Fibroblast of gingiva (primary cell): ENCODE data around the gene TRHDE.
A peak's percentile ranks its signal among the peaks of the same experiment; 100 is the strongest.
"Not testable (repeated sequence)": the region's sequence is repeated elsewhere in the genome, so short reads cannot be mapped to it uniquely, and the experiment has no call there.

Experiments used
- DNase-seq: peaks from one replicate; pipeline ENCODE4 v3.0.0-alpha.2; 2011; ENCODE audit warnings: low read depth

The TRHDE gene

DNA sequence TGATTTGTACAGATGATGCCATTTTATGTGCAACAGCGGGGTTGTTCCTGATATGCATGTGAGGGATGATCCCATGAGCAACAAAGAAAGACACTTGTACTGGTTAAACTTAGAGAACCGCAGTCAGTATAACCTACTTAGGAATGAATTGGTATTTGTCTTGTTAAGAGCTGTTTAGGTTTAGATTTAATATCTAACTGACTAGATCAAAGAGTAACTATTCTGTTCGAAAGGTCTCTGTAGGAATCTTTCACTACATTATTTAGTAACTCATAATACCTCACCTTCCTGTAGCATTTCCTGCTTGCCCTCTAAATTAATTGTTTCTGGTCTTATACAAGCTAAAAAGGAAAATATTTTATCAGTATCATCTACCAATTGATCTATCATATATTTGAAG, 350.4 kb downstream of the TRHDE start:
- no peak for DNase-seq

DNA sequence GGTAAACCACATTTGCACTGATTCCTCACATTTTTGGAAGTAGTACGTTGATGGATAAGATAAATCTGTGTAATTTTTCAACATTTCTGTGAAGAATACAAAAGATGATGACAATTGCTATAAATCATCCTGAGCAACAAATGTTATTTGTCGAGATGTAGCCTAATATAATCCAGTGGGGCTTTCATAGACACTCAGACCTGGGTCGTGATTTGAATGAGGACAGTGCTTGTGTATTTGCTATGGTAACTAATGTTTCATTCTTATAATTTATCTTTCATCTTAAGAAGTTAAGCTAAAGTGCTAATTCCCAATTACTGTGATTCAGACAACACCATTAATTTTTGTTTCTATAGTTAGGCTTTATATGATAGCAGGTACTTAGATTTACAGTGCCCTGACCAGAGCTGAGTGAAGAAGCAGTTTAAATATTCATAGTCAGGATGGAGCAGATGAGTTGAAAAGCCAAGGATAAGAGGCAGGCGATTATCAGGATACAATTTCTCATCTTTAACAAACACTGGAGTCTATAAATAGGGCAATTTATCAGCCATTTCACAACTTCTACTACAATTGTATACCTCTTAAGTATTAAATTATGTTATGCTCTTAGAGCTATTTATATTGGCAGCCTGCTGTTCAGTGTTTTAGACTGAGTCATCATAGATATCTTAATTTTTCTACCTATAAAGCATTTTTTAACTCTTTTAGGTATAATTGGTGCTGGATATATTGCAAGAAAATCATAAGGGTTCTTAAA, 359.9 kb downstream of the TRHDE start:
- DNase-seq = peak; percentile 1

DNA sequence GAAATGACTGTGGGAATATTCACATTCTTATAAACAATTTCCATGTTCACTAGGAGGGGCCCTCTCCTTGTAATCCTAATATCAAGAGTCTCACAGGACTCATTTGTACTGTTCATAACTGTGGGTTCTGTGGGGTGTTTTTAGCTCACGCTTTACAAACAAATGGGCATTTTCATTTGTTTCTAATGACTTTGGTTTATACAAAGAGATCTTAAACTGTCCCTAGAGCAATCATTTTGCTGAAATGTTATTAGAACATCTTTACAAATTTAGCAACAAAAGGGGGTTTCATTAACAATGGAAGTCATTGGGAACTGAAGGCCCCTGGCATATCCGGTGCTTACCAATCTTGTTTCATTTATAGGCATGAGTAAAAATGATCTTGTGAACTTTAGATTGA, 370.5 kb downstream of the TRHDE start:
- DNase-seq = no peak

DNA sequence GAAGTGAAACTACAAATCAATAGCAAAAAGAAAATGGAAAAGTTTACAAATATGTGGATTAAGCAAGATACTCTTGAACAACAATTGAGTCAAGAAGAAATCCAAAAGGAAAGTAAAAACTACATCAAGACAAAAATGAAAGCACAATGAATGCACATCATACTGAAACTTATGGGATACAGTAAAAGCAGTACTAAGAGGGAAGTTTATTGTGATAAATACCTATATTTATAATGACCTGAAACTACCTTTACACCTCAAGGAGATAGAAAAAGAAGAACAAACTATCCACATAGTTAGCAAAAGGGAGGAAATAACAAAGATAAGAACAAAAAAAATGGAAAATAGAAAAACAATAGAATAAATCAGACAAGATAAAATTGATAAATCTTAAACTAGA, 375.0 kb downstream of the TRHDE start:
- no peak for DNase-seq

DNA sequence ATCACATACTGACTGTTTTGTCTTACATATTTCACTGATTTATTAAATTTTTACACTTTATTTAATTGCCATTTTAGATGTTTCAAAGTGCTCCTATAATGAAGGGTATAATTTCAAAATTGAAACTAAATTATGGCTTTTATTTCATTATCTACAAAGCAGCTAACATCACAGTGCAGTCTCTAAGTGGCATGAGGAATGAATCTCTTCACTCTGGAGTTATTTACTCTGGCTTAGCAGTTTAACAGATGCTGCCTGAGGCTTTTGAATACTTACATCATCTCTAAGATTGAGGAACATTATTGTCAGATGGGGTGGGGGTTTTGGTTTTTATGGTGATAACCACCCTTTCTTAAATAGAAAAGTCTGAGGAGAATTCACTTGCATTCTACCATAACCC, 386.4 kb downstream of the TRHDE start:
- no peak for DNase-seq

DNA sequence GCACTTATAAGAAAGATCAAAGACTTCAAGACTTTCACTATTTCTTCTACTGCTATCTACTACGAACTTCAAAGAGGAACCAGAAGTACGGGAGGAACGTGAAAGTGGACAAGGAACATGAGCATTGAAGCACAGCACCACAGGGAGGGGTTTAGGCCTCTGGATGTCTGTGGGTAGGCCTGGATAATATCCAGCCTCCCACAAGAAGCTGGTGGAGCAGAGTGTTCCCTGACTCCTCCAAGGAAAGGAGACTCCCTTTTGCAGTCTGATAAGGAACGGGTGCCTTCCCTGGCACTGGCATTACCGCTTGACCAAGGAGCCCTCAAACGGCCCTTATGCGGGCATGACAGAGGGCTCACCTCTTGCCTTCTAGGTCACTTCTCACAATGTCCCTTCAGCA, 388.0 kb downstream of the TRHDE start:
- not testable (repeated sequence) for DNase-seq

DNA sequence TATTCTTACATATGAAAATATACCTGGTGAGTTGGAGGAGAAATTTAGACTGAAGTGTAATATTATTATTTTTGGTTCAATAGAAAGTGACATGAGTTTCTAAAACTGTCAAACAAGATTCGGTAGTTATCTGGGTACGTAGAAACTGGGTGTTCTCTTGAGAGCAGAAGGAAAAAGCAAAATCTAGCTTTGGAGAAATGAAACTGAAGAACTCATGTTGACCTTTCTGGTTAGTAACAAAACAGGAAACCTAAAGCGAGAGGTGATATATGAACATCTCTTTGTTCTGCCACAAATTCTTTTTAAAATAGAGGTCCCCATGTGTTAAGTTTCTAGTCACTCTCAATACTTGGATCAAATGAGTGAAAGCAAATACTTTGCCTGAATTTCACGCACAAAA, 401.7 kb downstream of the TRHDE start:
- DNase-seq = no peak

DNA sequence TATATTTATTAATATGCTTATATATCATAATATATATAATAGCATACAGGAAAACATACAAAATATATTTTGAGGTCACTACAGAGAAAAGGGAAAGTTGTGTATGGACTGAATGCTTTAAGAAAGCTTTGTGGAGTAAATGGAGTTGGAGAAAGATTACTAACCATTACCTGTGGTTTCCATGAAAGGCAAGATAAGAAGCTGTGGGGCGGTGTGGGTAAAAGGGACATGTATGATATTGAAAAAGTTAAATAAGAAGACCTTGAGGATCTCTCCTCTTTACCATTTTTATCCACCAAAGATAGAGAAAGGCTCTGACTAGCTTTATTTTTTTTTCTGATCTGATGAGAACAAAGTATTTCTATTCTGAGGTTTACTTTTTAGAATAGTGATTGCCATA, 404.4 kb downstream of the TRHDE start:
- no peak for DNase-seq

DNA sequence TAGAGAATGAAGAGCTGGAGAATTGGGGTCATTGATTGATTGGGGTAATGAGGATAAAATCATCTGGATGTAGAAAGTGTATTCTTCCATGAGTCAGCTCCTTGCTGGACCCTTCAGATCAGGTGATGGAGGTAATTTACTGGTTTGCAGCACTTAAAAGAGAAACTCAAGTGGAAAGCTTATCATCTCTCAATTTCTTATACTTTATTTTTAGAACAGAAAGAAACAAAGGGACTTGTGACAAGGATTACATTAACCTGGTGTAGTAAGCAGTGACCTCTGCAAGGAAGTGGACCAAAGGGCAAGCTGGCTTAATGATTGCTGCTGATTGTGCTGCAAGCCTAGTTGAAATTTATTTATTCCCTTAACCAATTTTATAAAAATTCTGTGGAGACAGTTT, 405.0 kb downstream of the TRHDE start:
- no peak for DNase-seq

DNA sequence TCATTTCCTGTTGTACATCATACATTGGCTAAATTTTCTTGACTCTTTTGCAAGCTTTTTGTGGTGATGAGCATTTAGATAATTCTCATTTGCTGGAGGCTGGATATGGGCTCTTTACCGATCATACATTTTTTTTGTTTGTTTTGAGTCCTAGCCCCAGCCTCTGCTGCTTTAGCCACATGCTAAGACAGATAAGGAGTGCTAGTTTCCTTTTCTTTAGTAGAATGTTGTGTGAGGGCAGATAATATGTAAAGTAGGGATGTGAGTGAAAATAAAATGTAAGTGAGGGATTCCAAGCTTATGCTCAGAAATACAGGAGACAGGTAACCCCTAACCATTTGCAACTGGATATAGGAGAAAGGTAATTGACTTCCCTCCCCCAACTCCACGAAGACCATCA, 405.7 kb downstream of the TRHDE start:
- no peak for DNase-seq

DNA sequence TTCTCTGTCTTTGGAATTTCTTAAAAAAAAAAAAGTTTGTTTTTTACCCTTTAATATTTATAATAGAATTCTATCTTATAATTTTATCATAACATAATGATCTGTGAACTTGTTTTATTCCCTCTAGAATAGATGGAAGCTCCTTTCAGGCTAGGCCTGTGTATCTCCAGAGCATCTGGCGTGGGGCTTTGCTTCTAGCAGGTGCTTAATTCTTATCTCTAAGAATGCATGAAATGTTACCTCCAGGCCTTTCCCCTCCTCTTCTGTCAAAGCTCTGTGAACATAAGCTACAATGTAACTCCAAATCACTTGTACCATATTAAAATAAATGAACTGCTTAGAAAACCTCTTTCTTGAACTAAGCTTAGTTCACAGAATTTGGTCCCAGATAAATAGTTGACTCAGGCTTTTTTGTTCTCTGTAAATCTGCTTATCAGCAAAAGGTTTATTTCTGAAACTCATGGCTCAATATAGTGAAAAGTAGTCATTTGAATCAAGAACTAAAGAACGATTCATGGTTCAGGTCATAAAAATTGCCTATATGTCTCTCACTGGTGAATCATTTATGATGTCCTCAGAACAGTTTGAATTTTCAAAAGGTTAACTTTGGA, 407.1 kb downstream of the TRHDE start:
- no peak for DNase-seq

DNA sequence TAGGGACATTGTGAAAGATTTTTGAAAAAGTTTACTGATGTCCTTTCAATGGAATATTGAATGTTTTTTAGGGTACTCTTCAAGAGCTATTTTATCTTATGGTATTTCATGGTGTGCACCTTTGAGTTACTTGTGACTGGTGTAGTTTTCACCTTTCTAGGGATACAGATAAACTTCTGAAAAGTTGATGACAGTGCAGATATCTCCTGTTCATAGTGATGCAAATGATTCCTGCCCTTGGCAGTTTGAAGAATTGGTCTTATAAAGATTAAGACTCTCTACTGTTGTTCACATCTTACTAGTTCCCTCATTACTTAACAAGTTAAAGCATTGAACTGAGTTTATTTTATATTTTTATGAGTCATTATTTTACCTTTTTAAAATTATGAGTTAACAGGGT, 408.9 kb downstream of the TRHDE start:
- DNase-seq = no peak

DNA sequence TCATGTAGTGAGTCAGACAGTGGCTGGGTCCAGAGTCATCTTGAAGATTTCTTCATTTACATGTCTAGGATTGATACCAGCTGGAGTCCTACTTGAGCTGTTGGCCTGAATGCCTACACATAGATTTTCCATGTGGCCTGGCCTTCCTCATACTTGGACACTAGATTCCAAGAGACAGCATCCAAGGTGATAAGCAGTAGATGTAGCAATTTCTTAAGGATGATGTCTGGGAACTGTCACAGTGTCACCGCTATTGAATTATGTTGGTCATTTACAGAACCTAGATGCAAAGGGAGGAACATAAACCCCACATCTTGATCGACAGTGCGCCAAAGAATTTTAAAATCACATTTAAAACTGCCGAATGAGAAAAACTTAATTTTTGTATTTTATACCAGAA, 412.3 kb downstream of the TRHDE start:
- no peak for DNase-seq

DNA sequence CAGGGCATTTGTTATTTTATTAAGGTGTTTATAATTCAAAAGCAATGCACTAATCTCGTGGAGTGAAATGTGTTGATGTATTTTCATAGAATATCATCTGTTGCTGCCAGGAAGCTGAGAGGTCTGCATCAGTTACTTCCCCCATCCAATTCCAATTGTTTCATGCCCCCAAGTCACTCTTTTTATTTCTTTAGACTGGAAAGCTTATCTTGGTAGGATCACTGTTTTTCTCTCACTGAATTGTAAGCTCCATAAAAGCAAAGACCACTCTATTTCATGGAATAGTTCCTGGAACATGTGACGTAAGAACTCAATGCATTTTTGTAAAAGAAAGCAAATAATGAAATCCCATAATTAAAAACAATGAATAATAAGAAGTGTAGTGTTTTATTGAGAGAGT, 420.2 kb downstream of the TRHDE start:
- no peak for DNase-seq

DNA sequence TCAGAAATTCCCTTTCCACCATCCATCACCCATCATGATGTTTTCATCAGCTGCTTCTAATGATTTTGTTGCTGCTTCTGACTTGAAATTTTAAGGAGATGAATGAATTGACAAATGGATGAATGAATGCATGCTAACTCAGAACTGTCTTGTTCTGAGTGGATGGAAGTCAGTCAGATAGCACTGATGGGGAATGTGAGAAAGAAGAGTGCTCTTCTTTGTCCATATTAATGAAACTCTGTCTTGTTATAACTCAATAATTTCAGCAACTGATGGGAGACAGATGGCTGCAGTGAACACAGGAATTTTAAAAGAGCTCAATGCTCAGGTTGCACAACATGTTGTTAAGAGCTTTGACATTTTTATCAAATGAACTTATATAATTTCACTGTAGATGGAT, 422.0 kb downstream of the TRHDE start:
- no peak for DNase-seq

DNA sequence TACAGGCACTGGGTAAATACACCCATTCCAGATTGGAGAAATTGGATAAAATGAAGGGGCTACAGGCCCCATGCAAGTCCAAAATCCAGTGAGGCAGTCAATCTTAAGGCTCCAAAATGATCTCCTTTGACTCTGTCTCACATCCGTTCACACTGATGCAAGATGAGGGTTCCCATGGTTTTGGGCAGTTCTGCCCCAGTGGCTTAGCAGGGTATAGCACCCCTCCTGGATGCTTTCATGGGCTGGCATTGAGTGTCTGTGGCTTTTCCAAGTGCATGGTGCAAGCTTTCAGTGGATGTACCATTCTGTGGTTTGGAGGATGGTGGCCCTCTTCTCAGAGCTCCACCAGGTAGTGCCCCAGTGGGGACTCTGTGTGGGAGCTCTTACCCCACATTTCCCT, 427.2 kb downstream of the TRHDE start:
- no peak for DNase-seq

DNA sequence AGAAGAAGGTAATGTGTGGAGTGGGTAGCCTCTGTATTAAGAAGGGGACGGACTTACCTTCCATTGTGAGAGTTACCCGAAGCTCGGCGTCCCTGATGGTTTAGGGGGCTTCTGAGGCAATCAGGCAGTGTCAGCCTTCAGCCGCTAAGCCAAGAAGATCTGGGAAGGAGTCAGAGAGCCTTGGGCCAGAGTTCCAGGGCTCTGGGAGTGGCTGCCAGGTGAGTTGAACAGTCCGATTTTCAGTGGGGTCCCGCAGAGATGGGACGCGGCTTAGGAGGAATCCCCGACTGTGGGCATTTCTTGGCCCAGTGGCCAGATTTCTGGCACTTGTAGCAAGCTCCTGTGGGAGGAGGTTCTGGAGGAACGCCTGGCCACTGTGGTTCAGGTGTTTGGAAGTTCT, 439.9 kb downstream of the TRHDE start:
- DNase-seq = not testable (repeated sequence)

DNA sequence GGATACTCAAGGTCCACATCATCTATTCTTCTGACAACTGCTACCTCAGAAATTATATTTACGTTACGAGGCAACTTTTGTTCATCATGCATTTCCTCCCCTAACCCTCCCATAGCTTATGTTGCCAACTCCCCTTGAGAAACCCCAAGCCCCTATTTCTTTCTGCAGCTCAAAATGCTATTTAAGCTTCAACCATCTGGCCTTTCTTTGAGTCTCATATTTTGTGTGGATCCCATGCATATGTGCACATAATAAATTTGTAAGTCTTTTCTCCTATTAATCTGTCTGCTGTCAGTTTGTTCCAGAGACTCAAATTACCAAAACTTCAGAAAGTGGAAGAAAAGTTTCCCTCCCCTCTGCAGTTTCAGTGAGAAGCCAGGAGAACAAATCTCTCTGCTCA, 444.1 kb downstream of the TRHDE start:
- DNase-seq = no peak

DNA sequence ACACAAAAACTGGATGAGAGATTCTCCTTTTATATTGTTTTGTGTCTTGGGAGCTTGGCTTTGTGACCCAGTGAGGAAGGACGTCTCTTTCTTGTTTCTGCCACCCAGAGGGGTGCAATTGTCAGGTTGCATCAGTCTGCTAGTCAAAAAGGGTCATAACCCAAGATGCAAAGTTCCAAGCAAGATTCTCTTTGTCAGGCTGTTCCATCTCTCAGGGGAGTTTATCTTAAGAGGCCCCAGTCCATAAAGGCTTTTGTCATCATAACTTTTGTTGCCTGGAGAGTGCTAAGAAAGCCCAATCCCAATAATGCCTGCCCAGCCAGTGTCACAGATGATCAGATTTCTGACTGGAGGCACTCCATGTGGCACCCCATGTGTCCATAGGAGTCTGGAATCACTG, 444.9 kb downstream of the TRHDE start:
- no peak for DNase-seq
